HAP-1 (cell line): ENCODE measurements around the gene TEDC1.
"Not testable (repeated sequence)": the region's sequence is repeated elsewhere in the genome, so short reads cannot be mapped to it uniquely, and the experiment has no call there.

Experiments used
- DNase-seq, 2 experiments: peaks; one replicate each; pipeline ENCODE4 v3.0.0-alpha.2; 2016 to 2020; ENCODE audit warnings: low spot score in 2 of 2
- H3K27me3 ChIP-seq: fragments of 250-450 bp; sonication (Bioruptor Pico); 2 replicates; pipeline ENCODE4 v1.5.1; 2020; ENCODE audit warnings: low read depth, mild to moderate bottlenecking, moderate library complexity
- H3K36me3 ChIP-seq: fragments of 250-450 bp; sonication (Bioruptor Pico); replicated peaks from 2 replicates; pipeline ENCODE4 v1.5.1; 2020; ENCODE audit warnings: mild to moderate bottlenecking
- H3K4me1 ChIP-seq: fragments of 250-450 bp; sonication (Bioruptor Pico); 2 replicates; pipeline ENCODE4 v1.5.1; 2020; ENCODE audit warnings: mild to moderate bottlenecking
- H3K4me3 ChIP-seq: fragments of 250-450 bp; sonication (Bioruptor Pico); 2 replicates; pipeline ENCODE4 v1.5.1; 2020; ENCODE audit warnings: mild to moderate bottlenecking, moderate library complexity
- H3K9me3 ChIP-seq: fragments of 250-450 bp; sonication (Bioruptor Pico); 2 replicates; pipeline ENCODE4 v1.5.1; 2020; ENCODE audit warnings: mild to moderate bottlenecking, moderate library complexity
- in situ Hi-C: fragments of 300-500 bp; cut with MboI; formaldehyde crosslinking; loops from 3 replicates; pipeline ENCODE4 v1.14.3; 2020; ENCODE audit warnings: low sequenced_read_pairs, inconsistent platforms, mixed read lengths

TEDC1 gene

DNA sequence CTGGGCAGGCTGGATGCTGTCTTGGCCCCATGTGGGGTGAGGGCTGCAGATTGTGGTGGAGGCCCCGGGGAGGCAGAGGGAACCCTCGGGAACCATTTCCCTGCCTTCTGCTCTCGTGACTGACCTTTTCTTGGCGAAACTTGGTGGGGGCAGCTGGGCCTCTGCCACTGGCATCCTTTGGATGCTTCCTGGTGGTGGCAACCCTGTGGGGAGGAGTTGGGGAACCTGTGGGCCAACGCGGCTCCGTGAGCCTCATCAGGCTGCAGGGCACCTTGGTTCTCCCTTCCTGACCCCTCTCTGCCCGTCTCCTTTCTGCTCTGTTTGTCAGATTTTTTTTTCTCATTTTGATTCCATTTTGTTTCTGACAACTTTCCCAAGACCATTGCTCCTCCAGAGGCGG, 49.8 kb downstream of the TEDC1 start:
- Histone ChIP-seq H3K4me3 (no peak overlapping the region), H3K36me3 (no peaks in the 10 kb centered on the region), H3K4me1 (no peaks in the 10 kb centered on the region), H3K27me3 (peaks cover 7% of the 10 kb centered on the region), H3K9me3 (no peaks in the 10 kb centered on the region)
- in situ Hi-C loops: no loop called here
- DNase-seq: no peak

DNA sequence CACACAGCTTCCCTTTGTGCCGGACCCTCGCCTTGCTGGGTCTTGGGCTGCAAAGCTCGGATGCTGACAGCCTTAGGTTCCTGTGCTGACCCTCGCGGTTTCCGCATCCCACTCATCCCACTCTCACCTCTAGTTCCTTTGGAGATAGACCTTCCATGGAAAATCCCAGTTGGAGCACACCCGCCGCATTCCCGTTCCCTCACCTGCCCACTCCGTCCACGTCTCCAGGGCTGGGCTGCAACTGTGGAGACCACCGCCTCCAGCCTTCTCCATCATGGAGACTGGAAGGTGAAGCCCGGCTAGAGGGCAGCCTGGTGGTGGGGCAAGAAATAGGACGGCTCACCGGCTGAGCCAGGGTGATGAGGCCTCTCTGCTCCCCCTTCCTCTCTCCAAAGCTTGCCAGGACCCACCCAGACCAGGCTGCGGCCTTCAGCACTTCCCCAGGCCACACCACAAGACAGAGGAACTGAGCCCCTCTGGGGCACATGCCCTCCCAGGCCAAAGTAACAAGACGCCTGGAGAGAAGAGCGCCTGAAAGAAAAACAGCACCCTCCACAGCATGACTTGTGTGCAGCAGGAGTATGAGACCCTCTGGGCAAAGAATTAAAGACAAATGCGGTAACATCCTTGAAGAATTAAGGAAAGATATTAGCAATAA, 50.3 kb downstream of the TEDC1 start:
- no peak for DNase-seq
- Histone ChIP-seq H3K9me3 (no peaks in the 10 kb centered on the region), H3K4me3 (no peak overlapping the region), H3K4me1 (no peaks in the 10 kb centered on the region), H3K36me3 (no peaks in the 10 kb centered on the region), H3K27me3 (peaks cover 7% of the 10 kb centered on the region)
- in situ Hi-C loops: no loop called here

DNA sequence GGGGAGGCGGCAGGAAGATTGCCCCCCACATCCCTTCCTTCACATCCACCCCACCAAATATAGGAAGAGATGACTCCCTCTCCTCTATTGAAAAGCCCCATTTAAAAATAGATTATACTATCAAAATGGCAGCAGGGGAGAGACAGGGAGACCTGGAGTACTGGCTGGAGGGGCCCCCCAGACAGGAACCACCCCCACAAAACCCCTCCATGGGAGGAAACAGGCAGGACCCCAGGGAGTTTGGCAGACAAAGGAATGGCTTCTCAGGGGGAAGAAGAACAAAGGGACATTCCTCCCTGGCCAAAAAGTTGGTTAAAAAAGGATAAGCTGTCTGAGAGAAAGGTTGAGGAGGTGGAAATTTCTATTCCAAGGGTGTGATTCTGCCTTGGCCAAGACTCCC, 54.6 kb downstream of the TEDC1 start:
- H3K36me3 ChIP-seq, in situ Hi-C loops, H3K9me3 ChIP-seq, H3K4me3 ChIP-seq, H3K27me3 ChIP-seq, DNase-seq, H3K4me1 ChIP-seq: not testable (repeated sequence)

DNA sequence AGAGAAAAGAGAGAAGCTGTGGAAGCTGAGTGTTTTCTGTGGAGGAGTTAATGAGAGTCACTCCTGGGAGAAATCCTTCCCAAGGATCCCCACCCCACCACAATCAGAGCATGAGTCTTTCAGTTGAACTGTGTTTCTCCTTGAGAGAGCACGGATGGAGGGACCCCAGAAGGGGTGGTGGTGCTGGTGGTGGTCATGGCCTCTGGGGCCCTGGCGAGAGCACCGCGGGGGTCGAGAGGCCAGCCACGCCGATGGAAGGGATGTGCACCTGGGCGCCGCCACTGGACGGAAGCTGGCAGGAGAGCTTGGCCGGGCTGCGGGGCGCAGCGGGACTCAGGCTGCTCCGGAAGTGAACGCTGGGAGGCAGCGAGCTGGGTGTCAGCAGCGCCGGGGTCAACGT, 55.4 kb downstream of the TEDC1 start:
- H3K36me3 ChIP-seq, H3K4me3 ChIP-seq, H3K9me3 ChIP-seq, H3K4me1 ChIP-seq, H3K27me3 ChIP-seq, DNase-seq, in situ Hi-C loops: not testable (repeated sequence)

DNA sequence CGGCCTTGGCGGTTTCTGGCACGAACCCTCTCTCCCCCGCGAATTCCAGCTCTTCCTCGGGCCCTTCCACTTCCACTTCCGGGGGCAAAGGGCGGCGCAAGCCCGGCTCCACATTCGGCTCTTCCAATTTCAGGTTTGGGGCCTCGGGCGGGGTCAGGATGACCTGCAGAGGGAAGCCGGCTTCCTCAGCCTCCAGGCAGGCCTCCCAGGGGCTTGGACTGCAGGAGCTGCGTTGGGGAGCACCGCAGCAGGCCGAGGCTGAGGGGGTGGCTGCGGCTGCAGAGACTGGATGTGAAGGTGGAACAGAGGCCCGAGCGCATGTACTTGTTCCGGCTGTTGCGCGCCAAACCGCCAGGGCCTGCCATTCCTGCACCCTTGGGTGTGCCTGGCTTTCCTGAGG, 56.0 kb downstream of the TEDC1 start:
- in situ Hi-C loops, H3K27me3 ChIP-seq: not testable (repeated sequence)

DNA sequence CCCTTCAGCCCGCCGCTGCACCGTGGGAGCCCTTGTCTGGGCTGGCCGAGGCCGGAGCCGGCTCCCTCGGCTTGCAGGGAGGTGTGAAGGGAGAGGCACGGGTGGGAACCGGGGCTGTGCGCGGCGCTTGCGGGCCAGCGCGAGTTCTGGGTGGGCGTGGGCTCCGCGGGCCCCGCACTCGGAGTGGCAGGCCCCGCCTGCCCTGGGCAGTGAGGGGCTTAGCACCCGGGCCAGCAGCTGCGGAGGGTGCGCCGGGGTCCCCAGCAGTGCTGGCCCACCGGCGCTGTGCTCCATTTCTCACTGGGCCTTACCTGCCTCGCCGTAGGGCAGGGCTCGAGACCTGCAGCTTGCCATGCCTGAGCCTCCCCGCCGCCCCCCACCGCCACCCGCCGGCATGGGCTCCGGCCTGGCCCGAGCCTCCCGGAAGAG, 56.7 kb downstream of the TEDC1 start:
- H3K27me3 ChIP-seq: 0 out of 2 replicates have a peak, but pooled peaks cover under 1% of the 10 kb centered on the region
- H3K4me3 ChIP-seq: no peak overlapping the region
- no peaks in the 10 kb centered on the region for H3K36me3 ChIP-seq
- no peak for DNase-seq
- in situ Hi-C loops: no loop called here
- H3K9me3 ChIP-seq: no peaks in the 10 kb centered on the region
- no peaks in the 10 kb centered on the region for H3K4me1 ChIP-seq

More for the DNA sequence above, 56.0 kb downstream of the TEDC1 start:
- DNase-seq, H3K4me1 ChIP-seq, H3K36me3 ChIP-seq, H3K4me3 ChIP-seq, H3K9me3 ChIP-seq: not testable (repeated sequence)
